ENCODE measurements around the gene KAZN.

KAZN gene

DNA sequence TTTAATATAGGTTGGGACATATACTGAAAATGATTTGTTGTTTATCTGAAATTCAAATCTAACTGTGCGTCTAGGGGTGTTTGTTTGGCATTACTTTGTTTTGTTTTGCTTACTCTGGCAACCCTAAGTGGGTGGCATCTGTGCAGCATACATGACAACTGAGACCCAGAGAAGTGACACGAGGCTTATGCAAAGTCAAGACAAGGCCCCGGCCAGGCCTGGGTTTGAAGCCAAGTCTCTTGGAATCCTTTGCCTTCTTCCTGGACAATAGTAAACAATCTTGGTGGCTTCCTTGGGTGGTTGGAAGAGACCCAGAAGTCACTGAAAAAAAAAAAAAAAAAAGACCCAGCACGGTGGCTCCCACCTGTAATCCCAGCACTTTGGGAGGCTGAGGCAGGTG, 357.5 kb downstream of the KAZN start:
- no peak overlapping the region for H2BK12ac ChIP-seq (ENCODE audit: low read length in 2 of 2)
- no peak overlapping the region for H3K14ac ChIP-seq (ENCODE audit: low read length in 2 of 2)
- no peak overlapping the region for H3K9ac ChIP-seq (ENCODE audit: low read length)
- DNase-seq: no peak
- H3K79me1 ChIP-seq (replicated peaks; ENCODE audit: low read length, poor library complexity, severe bottlenecking): peaks cover 59% of the 10 kb centered on the region
- H3K4me3 ChIP-seq (ENCODE audit: insufficient read depth in 1 of 2, low read depth in 1 of 2, low read length in 2 of 2): no peak overlapping the region
- no peak overlapping the region for H2BK120ac ChIP-seq (ENCODE audit: low read depth, low read length)
- no peak overlapping the region for H3K4ac ChIP-seq (ENCODE audit: low read depth in 1 of 2, low read length in 2 of 2)
- 74% methylated on average over 4 of the region's 4 CpGs for WGBS
- H2AK5ac ChIP-seq (ENCODE audit: low read length, severe bottlenecking): no peak overlapping the region
- H3K23ac ChIP-seq (ENCODE audit: low read length in 2 of 2): no peak overlapping the region
- H4K8ac ChIP-seq (ENCODE audit: low read length): no peak overlapping the region
- no peak overlapping the region for H3K27ac ChIP-seq (ENCODE audit: low read length, poor library complexity, severe bottlenecking)
- H4K91ac ChIP-seq (ENCODE audit: low read length): no peak overlapping the region
- no peaks in the 10 kb centered on the region for H3K27me3 ChIP-seq (ENCODE audit: control insufficient read depth in 1 of 2, insufficient read depth in 1 of 2, low read length in 2 of 2)
- H3K9me3 ChIP-seq (ENCODE audit: control insufficient read depth, low read length): peaks cover 3% of the 10 kb centered on the region
- H2BK5ac ChIP-seq (ENCODE audit: low read depth, low read length, poor library complexity, severe bottlenecking): no peak overlapping the region
- H3K4me1 ChIP-seq (ENCODE audit: control insufficient read depth, insufficient read depth, low read depth, low read length): peaks cover 20% of the 10 kb centered on the region
- no peak overlapping the region for H3K18ac ChIP-seq (ENCODE audit: low read depth in 1 of 2, low read length in 2 of 2)
- no peak overlapping the region for H3K4me2 ChIP-seq (ENCODE audit: low read length, poor library complexity, severe bottlenecking)
- no peak overlapping the region for H2AFZ ChIP-seq (ENCODE audit: low read depth, low read length)
- peaks cover 5 to 56% of the 10 kb centered on the region in 2 experiments for H3K36me3 ChIP-seq (ENCODE audit: control insufficient read depth in 1 of 2, insufficient read depth in 2 of 2, low read depth in 1 of 2, low read length in 2 of 2)
- H2BK15ac ChIP-seq (ENCODE audit: low read depth, poor library complexity, severe bottlenecking): no peak overlapping the region

DNA sequence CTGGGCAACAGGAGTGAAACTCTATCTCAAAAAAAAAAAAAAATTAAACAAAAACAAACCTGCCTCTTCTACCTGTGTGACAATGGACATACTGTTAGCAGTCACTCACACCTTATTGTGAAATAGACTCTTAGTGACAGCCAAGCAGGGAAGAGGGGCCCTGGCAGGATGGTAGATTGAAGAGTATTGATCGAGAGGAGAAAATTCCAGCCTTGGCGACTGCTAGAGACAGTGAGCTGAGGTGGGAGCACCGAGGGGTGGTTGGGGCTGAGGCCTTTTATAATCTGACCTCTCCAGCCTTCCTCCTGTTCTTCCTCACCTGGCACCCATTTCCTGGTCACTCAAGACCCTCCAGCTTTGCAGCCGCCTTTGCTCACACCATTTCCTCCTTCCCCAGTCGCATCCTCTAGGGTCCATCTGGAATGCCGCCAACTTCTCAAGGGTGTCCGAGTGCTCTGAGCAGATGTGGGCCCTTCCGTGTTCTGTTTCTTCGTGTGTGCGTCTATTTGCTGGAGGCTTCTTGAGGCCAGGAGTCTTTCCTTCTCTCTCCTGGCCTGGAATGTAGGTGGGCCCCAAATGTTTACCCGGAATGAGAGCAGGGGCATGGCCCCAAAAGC, 358.2 kb downstream of the KAZN start:
- H2BK5ac ChIP-seq (ENCODE audit: low read depth, low read length, poor library complexity, severe bottlenecking): no peak overlapping the region
- DNase-seq: no peak
- H4K91ac ChIP-seq (ENCODE audit: low read length): no peak overlapping the region
- no peak overlapping the region for H2AFZ ChIP-seq (ENCODE audit: low read depth, low read length)
- H2BK12ac ChIP-seq (ENCODE audit: low read length in 2 of 2): no peak overlapping the region
- peaks cover 12 to 62% of the 10 kb centered on the region in 2 experiments for H3K36me3 ChIP-seq (ENCODE audit: control insufficient read depth in 1 of 2, insufficient read depth in 2 of 2, low read depth in 1 of 2, low read length in 2 of 2)
- peak overlapping the region in 1 of 2 experiments; percentile 26 for H3K4ac ChIP-seq (ENCODE audit: low read depth in 1 of 2, low read length in 2 of 2)
- H3K14ac ChIP-seq (ENCODE audit: low read length in 2 of 2): no peak overlapping the region
- no peak overlapping the region for H3K27ac ChIP-seq (ENCODE audit: low read length, poor library complexity, severe bottlenecking)
- no peak overlapping the region for H2AK5ac ChIP-seq (ENCODE audit: low read length, severe bottlenecking)
- no peak overlapping the region for H3K4me3 ChIP-seq (ENCODE audit: insufficient read depth in 1 of 2, low read depth in 1 of 2, low read length in 2 of 2)
- peaks cover 18% of the 10 kb centered on the region for H3K4me1 ChIP-seq (ENCODE audit: control insufficient read depth, insufficient read depth, low read depth, low read length)
- H3K4me2 ChIP-seq (ENCODE audit: low read length, poor library complexity, severe bottlenecking): no peak overlapping the region
- no peaks in the 10 kb centered on the region for H3K27me3 ChIP-seq (ENCODE audit: control insufficient read depth in 1 of 2, insufficient read depth in 1 of 2, low read length in 2 of 2)
- no peak overlapping the region for H2BK120ac ChIP-seq (ENCODE audit: low read depth, low read length)
- H3K9ac ChIP-seq (ENCODE audit: low read length): no peak overlapping the region
- 86% methylated on average over 11 of the region's 11 CpGs for WGBS
- H3K18ac ChIP-seq (ENCODE audit: low read depth in 1 of 2, low read length in 2 of 2): peak overlapping the region in 1 of 2 experiments; percentile 37
- peaks cover 3% of the 10 kb centered on the region for H3K9me3 ChIP-seq (ENCODE audit: control insufficient read depth, low read length)
- H2BK15ac ChIP-seq (ENCODE audit: low read depth, poor library complexity, severe bottlenecking): no peak overlapping the region
- peak overlapping the region; percentile 10 for H4K8ac ChIP-seq (ENCODE audit: low read length)
- no peak overlapping the region for H3K23ac ChIP-seq (ENCODE audit: low read length in 2 of 2)
- peaks cover 63% of the 10 kb centered on the region for H3K79me1 ChIP-seq (replicated peaks; ENCODE audit: low read length, poor library complexity, severe bottlenecking)

DNA sequence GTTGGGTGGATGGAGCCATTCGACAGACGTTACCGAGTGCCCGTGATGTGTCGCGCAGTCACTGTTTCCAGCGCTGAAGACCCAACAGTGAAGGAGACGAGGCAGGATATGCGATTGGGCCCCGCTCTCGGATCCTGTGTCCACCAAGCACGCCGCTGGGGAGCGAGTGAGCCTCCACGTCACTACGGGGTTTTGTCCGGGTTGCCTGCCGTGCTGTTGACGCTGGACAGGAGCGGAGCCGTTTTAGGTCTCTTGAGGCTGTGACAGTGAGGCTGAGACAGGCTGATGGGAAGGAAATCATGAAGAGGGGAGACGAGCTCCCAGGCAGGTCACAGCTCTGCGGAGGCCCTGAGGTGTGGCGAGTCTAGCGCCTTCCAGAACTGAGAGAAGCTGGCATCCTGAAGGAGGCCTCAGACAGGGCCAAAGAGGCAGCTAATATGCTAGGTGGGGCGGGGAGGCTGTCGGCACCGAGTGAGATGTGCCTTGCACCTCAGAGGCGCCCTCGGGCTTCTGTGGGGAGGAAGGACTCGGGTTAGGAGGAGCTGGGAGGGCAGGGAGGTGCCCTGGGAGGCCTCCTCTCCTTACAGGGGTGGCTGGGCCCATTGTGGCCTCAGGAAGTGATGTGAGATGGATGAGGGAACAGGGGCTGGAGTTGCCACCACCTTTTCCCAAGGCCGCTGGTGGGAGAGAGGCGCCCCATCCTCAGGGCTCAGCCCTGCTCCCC, 359.1 kb downstream of the KAZN start:
- Histone ChIP-seq H3K4ac (ENCODE audit: low read depth in 1 of 2, low read length in 2 of 2) (peak overlapping the region; percentile 26 to 44), H3K27me3 (ENCODE audit: control insufficient read depth in 1 of 2, insufficient read depth in 1 of 2, low read length in 2 of 2) (no peaks in the 10 kb centered on the region), H3K9ac (ENCODE audit: low read length) (no peak overlapping the region), H2AFZ (ENCODE audit: low read depth, low read length) (no peak overlapping the region), H4K91ac (ENCODE audit: low read length) (peak overlapping the region; percentile 19), H2BK12ac (ENCODE audit: low read length in 2 of 2) (peak overlapping the region in 1 of 2 experiments; percentile 68), H3K4me2 (ENCODE audit: low read length, poor library complexity, severe bottlenecking) (no peak overlapping the region), H4K8ac (ENCODE audit: low read length) (peak overlapping the region; percentile 35), H3K4me3 (ENCODE audit: insufficient read depth in 1 of 2, low read depth in 1 of 2, low read length in 2 of 2) (no peak overlapping the region), H3K18ac (ENCODE audit: low read depth in 1 of 2, low read length in 2 of 2) (peak overlapping the region; percentile 37 to 41), H3K36me3 (ENCODE audit: control insufficient read depth in 1 of 2, insufficient read depth in 2 of 2, low read depth in 1 of 2, low read length in 2 of 2) (peaks cover 21 to 66% of the 10 kb centered on the region in 2 experiments), H3K23ac (ENCODE audit: low read length in 2 of 2) (no peak overlapping the region), H3K9me3 (ENCODE audit: control insufficient read depth, low read length) (peaks cover 3% of the 10 kb centered on the region), H2AK5ac (ENCODE audit: low read length, severe bottlenecking) (no peak overlapping the region), H3K14ac (ENCODE audit: low read length in 2 of 2) (peak overlapping the region in 1 of 2 experiments; percentile 6), H2BK15ac (ENCODE audit: low read depth, poor library complexity, severe bottlenecking) (peak overlapping the region; percentile 60), H2BK5ac (ENCODE audit: low read depth, low read length, poor library complexity, severe bottlenecking) (no peak overlapping the region), H3K4me1 (ENCODE audit: control insufficient read depth, insufficient read depth, low read depth, low read length) (peaks cover 15% of the 10 kb centered on the region), H2BK120ac (ENCODE audit: low read depth, low read length) (no peak overlapping the region), H3K27ac (ENCODE audit: low read length, poor library complexity, severe bottlenecking) (no peak overlapping the region), H3K79me1 (replicated peaks; ENCODE audit: low read length, poor library complexity, severe bottlenecking) (peaks cover 64% of the 10 kb centered on the region)
- 95% methylated on average over 30 of the region's 33 CpGs for WGBS
- no peak for DNase-seq

DNA sequence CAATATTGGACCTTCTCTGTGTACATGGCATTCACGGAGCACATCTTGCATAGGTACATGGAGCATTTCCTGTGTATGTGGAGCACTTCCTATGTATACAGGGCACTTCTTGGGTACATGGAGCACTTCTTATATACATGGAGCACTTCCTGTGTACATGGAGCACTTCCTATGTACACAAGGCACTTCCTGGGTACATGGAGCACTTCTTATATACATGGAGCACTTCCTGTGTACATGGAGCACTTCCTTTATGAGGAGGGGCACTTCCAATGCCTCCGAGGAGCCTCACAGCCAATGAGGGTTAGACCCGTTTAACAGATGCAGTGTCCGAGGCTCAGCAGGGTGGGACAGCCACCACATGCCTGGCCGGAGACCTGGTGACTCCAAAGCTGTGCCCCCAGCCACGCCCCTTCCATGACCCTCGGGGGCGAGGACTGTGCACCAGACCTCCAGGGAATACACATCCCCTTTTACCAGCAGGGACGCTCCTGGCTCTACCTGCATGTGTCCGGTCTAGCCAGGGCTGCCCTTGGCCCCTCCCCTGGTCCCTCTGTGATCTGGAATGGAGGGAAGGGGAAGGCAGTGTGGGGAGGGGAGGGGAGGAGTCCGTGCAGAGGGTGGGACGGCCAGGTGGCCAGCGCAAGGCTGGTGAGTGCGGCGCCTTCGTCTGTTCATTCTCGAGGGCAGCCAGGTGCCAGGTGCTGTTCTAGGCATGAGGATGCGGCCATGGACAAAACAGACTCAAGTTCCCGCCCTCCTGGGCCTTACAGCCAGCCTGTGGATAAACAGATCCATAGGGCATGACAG, 360.0 kb downstream of the KAZN start:
- no peak for DNase-seq
- H3K4me2 ChIP-seq (ENCODE audit: low read length, poor library complexity, severe bottlenecking): no peak overlapping the region
- no peak overlapping the region for H2BK120ac ChIP-seq (ENCODE audit: low read depth, low read length)
- no peak overlapping the region for H2BK5ac ChIP-seq (ENCODE audit: low read depth, low read length, poor library complexity, severe bottlenecking)
- no peak overlapping the region for H3K4me3 ChIP-seq (ENCODE audit: insufficient read depth in 1 of 2, low read depth in 1 of 2, low read length in 2 of 2)
- H2AK5ac ChIP-seq (ENCODE audit: low read length, severe bottlenecking): no peak overlapping the region
- H3K14ac ChIP-seq (ENCODE audit: low read length in 2 of 2): no peak overlapping the region
- peak overlapping the region in 1 of 2 experiments; percentile 41 for H3K18ac ChIP-seq (ENCODE audit: low read depth in 1 of 2, low read length in 2 of 2)
- H3K79me1 ChIP-seq (replicated peaks; ENCODE audit: low read length, poor library complexity, severe bottlenecking): peaks cover 62% of the 10 kb centered on the region
- peaks cover 30 to 69% of the 10 kb centered on the region in 2 experiments for H3K36me3 ChIP-seq (ENCODE audit: control insufficient read depth in 1 of 2, insufficient read depth in 2 of 2, low read depth in 1 of 2, low read length in 2 of 2)
- no peaks in the 10 kb centered on the region for H3K27me3 ChIP-seq (ENCODE audit: control insufficient read depth in 1 of 2, insufficient read depth in 1 of 2, low read length in 2 of 2)
- H4K8ac ChIP-seq (ENCODE audit: low read length): peak overlapping the region; percentile 10
- H2BK12ac ChIP-seq (ENCODE audit: low read length in 2 of 2): peak overlapping the region in 1 of 2 experiments; percentile 68
- no peak overlapping the region for H3K9ac ChIP-seq (ENCODE audit: low read length)
- peak overlapping the region; percentile 30 for H4K91ac ChIP-seq (ENCODE audit: low read length)
- no peak overlapping the region for H3K4ac ChIP-seq (ENCODE audit: low read depth in 1 of 2, low read length in 2 of 2)
- H3K23ac ChIP-seq (ENCODE audit: low read length in 2 of 2): no peak overlapping the region
- 89% methylated on average over 18 of the region's 19 CpGs for WGBS
- no peak overlapping the region for H3K27ac ChIP-seq (ENCODE audit: low read length, poor library complexity, severe bottlenecking)
- peaks cover 10% of the 10 kb centered on the region for H3K4me1 ChIP-seq (ENCODE audit: control insufficient read depth, insufficient read depth, low read depth, low read length)
- no peak overlapping the region for H2AFZ ChIP-seq (ENCODE audit: low read depth, low read length)
- H3K9me3 ChIP-seq (ENCODE audit: control insufficient read depth, low read length): peaks cover 3% of the 10 kb centered on the region
- H2BK15ac ChIP-seq (ENCODE audit: low read depth, poor library complexity, severe bottlenecking): no peak overlapping the region
